HepG2 (cell line): ENCODE measurements around the gene SERPINB6. TPM values are rescaled to one million over a fixed set of nuclear protein-coding genes. Genes with fewer than 3 reads are reported as not detected.

Source experiments
- AGO2 ChIP-seq: fragments of 200-400 bp; formaldehyde crosslinking; optimal IDR thresholded peaks from 2 replicates; pipeline ENCODE3; 2017; ENCODE audit warnings: mild to moderate bottlenecking, low read depth, low read length, moderate library complexity
- CREB3 ChIP-seq: sonication (generic); formaldehyde crosslinking; IDR thresholded peaks from 2 replicates; pipeline ENCODE4 v1.5.0; 2020; ENCODE audit warnings: missing genetic modification reagents
- CREM ChIP-seq, 2 experiments: sonication (generic) in 1 of 2; formaldehyde crosslinking in 1 of 2; IDR thresholded peaks; 2 replicates each; pipeline versions ENCODE4 v1.4.0 to v1.6.1; 2016 to 2020; ENCODE audit warnings: antibody characterized with exemption in 1 of 2, mild to moderate bottlenecking in 1 of 2, missing genetic modification reagents in 1 of 2
- GPN1 ChIP-seq: sonication (generic); formaldehyde crosslinking; IDR thresholded peaks from 2 replicates; pipeline ENCODE4 v1.5.1; 2020; ENCODE audit warnings: missing genetic modification reagents, borderline replicate concordance
- MAFG ChIP-seq: sonication (generic); formaldehyde crosslinking; IDR thresholded peaks from 2 replicates; pipeline ENCODE4 v1.5.1; 2020; ENCODE audit warnings: mild to moderate bottlenecking, missing genetic modification reagents
- MTA1 ChIP-seq: sonication (generic); formaldehyde crosslinking; IDR thresholded peaks from 2 replicates; pipeline ENCODE4 v1.4.0; 2020; ENCODE audit warnings: missing genetic modification reagents, mild to moderate bottlenecking, borderline replicate concordance
- NCOA2 ChIP-seq: sonication (generic); formaldehyde crosslinking; IDR thresholded peaks from 2 replicates; pipeline ENCODE4 v1.8.0; 2022; ENCODE audit warnings: inconsistent platforms
- PHB2 ChIP-seq: fragments of 450-650 bp; IDR thresholded peaks from 2 replicates; pipeline ENCODE4 v1.6.1; 2018; ENCODE audit not compliant: partially characterized antibody
- RFX5 ChIP-seq: IDR thresholded peaks from 2 replicates; pipeline ENCODE4 v1.6.1; 2011; ENCODE audit warnings: low read depth, low read length, improper control_type of control experiment
- SIN3B ChIP-seq: fragments of 150-350 bp; IDR thresholded peaks from 2 replicates; pipeline ENCODE4 v1.6.1; 2014; ENCODE audit warnings: low read length
- SOX13 ChIP-seq, 3 experiments: fragments of 450-650 bp in 1 of 3; sonication (generic) in 1 of 3; formaldehyde crosslinking in 1 of 3; IDR thresholded peaks in 2 of 3; conservative IDR thresholded peaks in 1 of 3; 2 replicates each; pipeline versions ENCODE4 v1.5.0 to v1.6.1; 2016 to 2020; ENCODE audit warnings: antibody characterized with exemption in 1 of 3, mild to moderate bottlenecking in 1 of 3, missing compliant biosample characterization in 1 of 3, missing genetic modification reagents in 1 of 3, moderate library complexity in 1 of 3
- ZBTB26 ChIP-seq: IDR thresholded peaks from 2 replicates; pipeline ENCODE4 v1.6.1; 2016; ENCODE audit warnings: missing compliant biosample characterization, missing genetic modification reagents, borderline replicate concordance
- ZBTB38 ChIP-seq: sonication (generic); formaldehyde crosslinking; IDR thresholded peaks from 2 replicates; pipeline ENCODE4 v1.5.1; 2020; ENCODE audit warnings: mild to moderate bottlenecking, missing genetic modification reagents
- ZFP62 ChIP-seq: sonication (generic); formaldehyde crosslinking; IDR thresholded peaks from 2 replicates; pipeline ENCODE4 v1.4.0; 2020; ENCODE audit warnings: missing genetic modification reagents
- ZNF121 ChIP-seq: sonication (generic); formaldehyde crosslinking; IDR thresholded peaks from 2 replicates; pipeline ENCODE4 v1.5.0; 2020; ENCODE audit warnings: mild to moderate bottlenecking, missing genetic modification reagents
- ZNF142 ChIP-seq: sonication (generic); formaldehyde crosslinking; IDR thresholded peaks from 2 replicates; pipeline ENCODE4 v1.4.0; 2020; ENCODE audit warnings: missing genetic modification reagents
- ZNF292 ChIP-seq: sonication (generic); formaldehyde crosslinking; IDR thresholded peaks from 2 replicates; pipeline ENCODE4 v1.8.1; 2022; ENCODE audit warnings: mild to moderate bottlenecking, low read depth, missing genetic modification reagents, borderline replicate concordance
- ZNF326 ChIP-seq: sonication (generic); formaldehyde crosslinking; IDR thresholded peaks from 2 replicates; pipeline ENCODE4 v1.4.0; 2020; ENCODE audit warnings: missing genetic modification reagents, borderline replicate concordance
- ZNF572 ChIP-seq: sonication (generic); formaldehyde crosslinking; IDR thresholded peaks from 2 replicates; pipeline ENCODE4 v1.5.1; 2020; ENCODE audit warnings: mild to moderate bottlenecking, missing genetic modification reagents
- ZNF678 ChIP-seq: sonication (generic); formaldehyde crosslinking; IDR thresholded peaks from 2 replicates; pipeline ENCODE4 v1.4.0; 2020; ENCODE audit warnings: mild to moderate bottlenecking, missing genetic modification reagents
- ZNF746 ChIP-seq: sonication (generic); formaldehyde crosslinking; IDR thresholded peaks from 2 replicates; pipeline ENCODE4 v1.8.0; 2022; ENCODE audit warnings: mild to moderate bottlenecking, missing genetic modification reagents
- ZNF883 ChIP-seq: sonication (generic); formaldehyde crosslinking; IDR thresholded peaks from 2 replicates; pipeline ENCODE4 v1.5.1; 2020; ENCODE audit warnings: mild to moderate bottlenecking, missing genetic modification reagents; ENCODE audit errors: not compliant biosample characterization
- ZSCAN9 ChIP-seq: IDR thresholded peaks from 2 replicates; pipeline ENCODE4 v1.6.1; 2016; ENCODE audit warnings: borderline replicate concordance
- polyA plus RNA-seq, 8 experiments: library from polyadenylated mRNA; depleted of rRNA in 3 of 8; stranded (reverse) in 7 of 8; unstranded in 1 of 8; fragments of >200 nt; fragmentation: Illumina TruSeq in 4 of 8; extraction: Trizol in 4 of 8; gene quantifications; 2 replicates each; pipeline versions ENCODE4 v1.2.1 to v1.2.3, GENCODE V29; 2011 to 2016; ENCODE audit warnings: low read depth in 4 of 8, missing spikeins in 1 of 8, mixed read lengths in 1 of 8; ENCODE audit not compliant: insufficient read depth in 1 of 8
- total RNA-seq, 5 experiments: library from RNA; depleted of rRNA; stranded (reverse); fragments of >200 nt; fragmentation: Illumina TruSeq; extraction: Trizol; gene quantifications; 2 replicates each; pipeline ENCODE4 v1.2.3, GENCODE V29; 2016; ENCODE audit warnings: low read depth in 1 of 5

The SERPINB6 gene
- total and polyA plus RNA-seq, 2 of the 13 experiments (the other 11 are each of a cell fraction or from before 2014, with no cell fraction given): 38.2 to 61.3 TPM

GRCh38 chr6:2952557-2953095 lies 18.7 kb downstream of the SERPINB6 start (continued):
- TF ChIP-seq ZBTB38 (CRISPR knock-in tag): peak; percentile 94
- no peak for TF ChIP-seq SIN3B
- TF ChIP-seq ZFP62 (CRISPR knock-in tag): no peak
- TF ChIP-seq GPN1 (CRISPR knock-in tag): no peak
- peak; percentile 64; the same call in 1 of the 2 replicates for TF ChIP-seq ZNF292 (CRISPR knock-in tag)
- TF ChIP-seq SOX13 (IDR thresholded peaks at IDR 0.05): no peak
- peak in 1 of 2 experiments; percentile 49; a peak in 1 of 4 replicates for TF ChIP-seq SOX13 (CRISPR knock-in tag; conservative IDR thresholded peaks at IDR 0.05 in 1 of 2, IDR thresholded peaks at IDR 0.05 in 1 of 2)
- TF ChIP-seq ZSCAN9 (CRISPR knock-in tag): no peak; the same call in 1 of the 2 replicates
- TF ChIP-seq AGO2: no peak
- TF ChIP-seq RFX5: no peak
- TF ChIP-seq ZNF572 (CRISPR knock-in tag): no peak
- TF ChIP-seq ZNF142: peak; percentile 72
- TF ChIP-seq ZNF326 (CRISPR knock-in tag): no peak
- no peak for TF ChIP-seq ZNF678 (CRISPR knock-in tag)
- no peak for TF ChIP-seq MAFG
- TF ChIP-seq ZNF883: peak; percentile 53
- no peak for TF ChIP-seq ZNF746
- 0 out of 2 replicates have a peak, but pooled peaks have one; percentile 21 for TF ChIP-seq ZNF121
- peak; percentile 57 for TF ChIP-seq ZBTB26 (CRISPR knock-in tag)
- 0 out of 2 replicates have a peak, but pooled peaks have one; percentile 20 for TF ChIP-seq CREM (IDR thresholded peaks at IDR 0.05)
- no peak for TF ChIP-seq CREM (CRISPR knock-in tag; IDR thresholded peaks at IDR 0.05)
- TF ChIP-seq PHB2: no peak
- TF ChIP-seq MTA1 (CRISPR knock-in tag): peak; percentile 89
- no peak; the same call in 1 of the 2 replicates for TF ChIP-seq NCOA2 (CRISPR knock-in tag)
- TF ChIP-seq CREB3 (CRISPR knock-in tag): no peak
